K562 (cell line): ENCODE results near the gene VGLL2. TPM values are rescaled to one million over a fixed set of nuclear protein-coding genes. Genes with fewer than 3 reads are reported as not detected.
A peak's percentile ranks its signal among the peaks of the same experiment; 100 is the strongest.

Experiments
- RAD21 ChIP-seq, 2 experiments: fragments of 250-450 bp in 1 of 2; fragments of 450-650 bp in 1 of 2; sonication (Bioruptor Pico) in 1 of 2; formaldehyde crosslinking in 1 of 2; IDR thresholded peaks in 1 of 2; conservative IDR thresholded peaks in 1 of 2; 2 replicates each; pipeline versions ENCODE4 v1.4.0 to v1.8.0; 2020 to 2022; ENCODE audit warnings: mild to moderate bottlenecking in 2 of 2, moderate library complexity in 1 of 2
- REST ChIP-seq, 2 experiments: fragments of 450-650 bp; formaldehyde crosslinking in 1 of 2; IDR thresholded peaks; 2 replicates each; pipeline versions ENCODE4 v1.4.0 to v1.6.1; 2014 to 2020; ENCODE audit warnings: mild to moderate bottlenecking in 2 of 2, borderline replicate concordance in 1 of 2, low read depth in 1 of 2
- USF2 ChIP-seq: sonication (generic); formaldehyde crosslinking; IDR thresholded peaks from 2 replicates; pipeline ENCODE4 v1.5.0; 2020; ENCODE audit warnings: missing genetic modification reagents
- polyA plus RNA-seq, 8 experiments: library from polyadenylated mRNA; depleted of rRNA in 4 of 8; stranded (reverse) in 5 of 8; unstranded in 3 of 8; fragments of >200 nt; fragmentation: Nextera tagmentation in 2 of 8; fragmentation: Illumina TruSeq in 1 of 8; extraction: Ambion mirVana in 2 of 8; extraction: Trizol in 1 of 8; gene quantifications; 2 replicates each; pipeline versions ENCODE4 v1.2.1 to v1.2.3, GENCODE V29; 2011 to 2014; ENCODE audit warnings: inconsistent platforms in 1 of 8, missing spikeins in 1 of 8
- small RNA-seq: library from RNA; depleted of rRNA; stranded (forward); fragments of <200 nt; gene quantifications from one replicate; pipeline ENCODE3, GENCODE V24; 2014
- total RNA-seq, 7 experiments: library from RNA; depleted of rRNA in 6 of 7; stranded (reverse); fragments of >200 nt in 6 of 7; fragmentation: Illumina TruSeq in 2 of 7; extraction: Trizol in 2 of 7; gene quantifications; 2 replicates each; pipeline versions ENCODE4 v1.2.1 to v1.2.3, GENCODE V29; 2011 to 2021; ENCODE audit warnings: low replicate concordance in 1 of 7

The VGLL2 gene
- total and polyA plus RNA-seq, 9 of the 15 experiments (the other 6 are each of a cell fraction or from before 2014, with no cell fraction given): not detected

- TF ChIP-seq USF2: no peak
- TF ChIP-seq RAD21 (CRISPR knock-in tag; conservative IDR thresholded peaks at IDR 0.05 in 1 of 2, IDR thresholded peaks at IDR 0.05 in 1 of 2): peak; percentile 31 to 58; a peak in 3 of 4 replicates
- TF ChIP-seq REST (IDR thresholded peaks at IDR 0.05; ENCODE audit: borderline replicate concordance): peak; percentile 12; the same call in 1 of the 2 replicates
- TF ChIP-seq REST (CRISPR knock-in tag; IDR thresholded peaks at IDR 0.05; ENCODE audit: low read depth): no peak
Measured at GRCh38 chr6:117317261-117317660, 51.9 kb downstream of the VGLL2 start (continued).

Small RNA genes within 50 kb of the gene (small RNA-seq; reads per million reads assigned to genes)
- gene RN7SKP18: not detected

Other genes with a start within 250 kb of the VGLL2 start
- not detected in 2 replicates for gene ROS1, start 160.4 kb downstream of the VGLL2 start, total RNA-seq (2014; rRNA removed)
- gene ROS1, start 160.4 kb downstream of the VGLL2 start, total RNA-seq (2014; rRNA removed; fragmentation: Illumina TruSeq; extraction: Trizol): 0.03 and 0.04 TPM in 2 replicates
- under 0.01 TPM in 2 replicates for gene ROS1, start 160.4 kb downstream of the VGLL2 start, total RNA-seq (2015; rRNA removed; fragmentation: Illumina TruSeq; extraction: Trizol)
- 0.07 and 0.16 TPM in 2 replicates for gene ROS1, start 160.4 kb downstream of the VGLL2 start, total RNA-seq (2021)
- not detected in 2 replicates for gene ROS1, start 160.4 kb downstream of the VGLL2 start, polyA plus RNA-seq (2011; rRNA removed)
- gene ROS1, start 160.4 kb downstream of the VGLL2 start, polyA plus RNA-seq (2014; fragmentation: Illumina TruSeq; extraction: Trizol): not detected in 2 replicates
- gene ROS1, start 160.4 kb downstream of the VGLL2 start, polyA plus RNA-seq (2014; fragmentation: Nextera tagmentation; extraction: Ambion mirVana): not detected
- gene ROS1, start 160.4 kb downstream of the VGLL2 start, polyA plus RNA-seq (2014; rRNA removed): not detected in 2 replicates
- 6.9 and 9.8 TPM in 2 replicates for gene DCBLD1, start 217.1 kb downstream of the VGLL2 start, total RNA-seq (2014; rRNA removed)
- gene DCBLD1, start 217.1 kb downstream of the VGLL2 start, total RNA-seq (2014; rRNA removed; fragmentation: Illumina TruSeq; extraction: Trizol): 6.8 and 7.3 TPM in 2 replicates
- 6.4 and 7.4 TPM in 2 replicates for gene DCBLD1, start 217.1 kb downstream of the VGLL2 start, total RNA-seq (2015; rRNA removed; fragmentation: Illumina TruSeq; extraction: Trizol)
- 6.1 and 6.7 TPM in 2 replicates for gene DCBLD1, start 217.1 kb downstream of the VGLL2 start, total RNA-seq (2021)
- gene DCBLD1, start 217.1 kb downstream of the VGLL2 start, polyA plus RNA-seq (2011; rRNA removed): 7.2 and 7.6 TPM in 2 replicates
- 5.5 and 6.0 TPM in 2 replicates for gene DCBLD1, start 217.1 kb downstream of the VGLL2 start, polyA plus RNA-seq (2014; fragmentation: Illumina TruSeq; extraction: Trizol)
- gene DCBLD1, start 217.1 kb downstream of the VGLL2 start, polyA plus RNA-seq (2014; fragmentation: Nextera tagmentation; extraction: Ambion mirVana): under 1 TPM; 0.80 to 0.87 TPM
- 8.5 and 10.1 TPM in 2 replicates for gene DCBLD1, start 217.1 kb downstream of the VGLL2 start, polyA plus RNA-seq (2014; rRNA removed)